H1 (cell line): ENCODE data around the gene ACTR1B. TPM values are rescaled to one million over a fixed set of nuclear protein-coding genes. Genes with fewer than 3 reads are reported as not detected.

Experiments used
- CREB1 ChIP-seq: IDR thresholded peaks from 2 replicates; pipeline ENCODE4 v1.6.1; 2012; ENCODE audit warnings: inconsistent platforms
- KDM1A ChIP-seq: fragments of 200-600, 300-600 bp; sonication (generic); IDR thresholded peaks from 2 replicates; pipeline ENCODE4 v1.7.1; 2016; ENCODE audit warnings: mild to moderate bottlenecking, low read length, borderline replicate concordance
- MAFK ChIP-seq: IDR thresholded peaks from 2 replicates; pipeline ENCODE4 v1.6.1; 2012; ENCODE audit warnings: low read depth, mild to moderate bottlenecking, improper control_type of control experiment, low read length
- NANOG ChIP-seq: IDR thresholded peaks from 2 replicates; pipeline ENCODE4 v1.6.1; 2011; ENCODE audit warnings: low read length, low read depth, mild to moderate bottlenecking, inconsistent platforms; ENCODE audit not compliant: insufficient read depth, poor library complexity, severe bottlenecking
- POLR2A ChIP-seq, 2 experiments: IDR thresholded peaks; 1 replicate in 1 of 2; 2 replicates in 1 of 2; pipeline ENCODE4 v1.6.1; 2011; ENCODE audit warnings: low read depth in 2 of 2, low read length in 2 of 2, mild to moderate bottlenecking in 2 of 2; ENCODE audit errors: control extremely low read depth in 1 of 2
- RBBP5 ChIP-seq: IDR thresholded peaks from 2 replicates; pipeline ENCODE4 v1.7.1; 2012; ENCODE audit warnings: low read depth, mild to moderate bottlenecking, inconsistent platforms, low read length, moderate library complexity, borderline replicate concordance
- SRF ChIP-seq: IDR thresholded peaks from 2 replicates; pipeline ENCODE4 v1.6.1; 2011; ENCODE audit warnings: mild to moderate bottlenecking, low read depth, low read length, moderate library complexity
- TAF1 ChIP-seq: IDR thresholded peaks from 2 replicates; pipeline ENCODE4 v1.6.1; 2011; ENCODE audit warnings: mild to moderate bottlenecking, low read depth, low read length
- polyA plus RNA-seq, 7 experiments: library from polyadenylated mRNA; depleted of rRNA in 3 of 7; stranded (reverse) in 5 of 7; unstranded in 2 of 7; fragments of >200 nt in 5 of 7; fragments of 200-250 nt in 2 of 7; gene quantifications; 1 replicate in 5 of 7; 2 replicates in 1 of 7; 4 replicates in 1 of 7; pipeline versions ENCODE4 v1.2.1 to v1.2.3, GENCODE V29; 2011 to 2013; ENCODE audit warnings: missing spikeins in 2 of 7, mixed read lengths in 2 of 7
- total RNA-seq: library from RNA; stranded (reverse); fragmentation: NEBNext Ultra II Directional; extraction: Animal tissue kit (Norgen Biotek cat#: 25700); gene quantifications from 2 replicates; pipeline ENCODE4 v1.2.1, GENCODE V29; 2021
- TF ChIP-seq, protein P1 (sequence below): fragments of 300-600 bp; sonication (generic); IDR thresholded peaks from 2 replicates; pipeline ENCODE4 v1.7.1; 2012; ENCODE audit warnings: low read length, moderate library complexity, mild to moderate bottlenecking, inconsistent platforms; ENCODE audit not compliant: insufficient replicate concordance
- TF ChIP-seq, protein P2 (sequence below): IDR thresholded peaks from 2 replicates; pipeline ENCODE4 v1.6.1; 2011; ENCODE audit warnings: low read length, improper control_type of control experiment

Gene ACTR1B
- total and polyA plus RNA-seq, 2 of the 8 experiments (the other 6 are each of a cell fraction or from before 2014, with no cell fraction given), result 40.7 to 56.0 TPM

- TF ChIP-seq, protein P1, sequence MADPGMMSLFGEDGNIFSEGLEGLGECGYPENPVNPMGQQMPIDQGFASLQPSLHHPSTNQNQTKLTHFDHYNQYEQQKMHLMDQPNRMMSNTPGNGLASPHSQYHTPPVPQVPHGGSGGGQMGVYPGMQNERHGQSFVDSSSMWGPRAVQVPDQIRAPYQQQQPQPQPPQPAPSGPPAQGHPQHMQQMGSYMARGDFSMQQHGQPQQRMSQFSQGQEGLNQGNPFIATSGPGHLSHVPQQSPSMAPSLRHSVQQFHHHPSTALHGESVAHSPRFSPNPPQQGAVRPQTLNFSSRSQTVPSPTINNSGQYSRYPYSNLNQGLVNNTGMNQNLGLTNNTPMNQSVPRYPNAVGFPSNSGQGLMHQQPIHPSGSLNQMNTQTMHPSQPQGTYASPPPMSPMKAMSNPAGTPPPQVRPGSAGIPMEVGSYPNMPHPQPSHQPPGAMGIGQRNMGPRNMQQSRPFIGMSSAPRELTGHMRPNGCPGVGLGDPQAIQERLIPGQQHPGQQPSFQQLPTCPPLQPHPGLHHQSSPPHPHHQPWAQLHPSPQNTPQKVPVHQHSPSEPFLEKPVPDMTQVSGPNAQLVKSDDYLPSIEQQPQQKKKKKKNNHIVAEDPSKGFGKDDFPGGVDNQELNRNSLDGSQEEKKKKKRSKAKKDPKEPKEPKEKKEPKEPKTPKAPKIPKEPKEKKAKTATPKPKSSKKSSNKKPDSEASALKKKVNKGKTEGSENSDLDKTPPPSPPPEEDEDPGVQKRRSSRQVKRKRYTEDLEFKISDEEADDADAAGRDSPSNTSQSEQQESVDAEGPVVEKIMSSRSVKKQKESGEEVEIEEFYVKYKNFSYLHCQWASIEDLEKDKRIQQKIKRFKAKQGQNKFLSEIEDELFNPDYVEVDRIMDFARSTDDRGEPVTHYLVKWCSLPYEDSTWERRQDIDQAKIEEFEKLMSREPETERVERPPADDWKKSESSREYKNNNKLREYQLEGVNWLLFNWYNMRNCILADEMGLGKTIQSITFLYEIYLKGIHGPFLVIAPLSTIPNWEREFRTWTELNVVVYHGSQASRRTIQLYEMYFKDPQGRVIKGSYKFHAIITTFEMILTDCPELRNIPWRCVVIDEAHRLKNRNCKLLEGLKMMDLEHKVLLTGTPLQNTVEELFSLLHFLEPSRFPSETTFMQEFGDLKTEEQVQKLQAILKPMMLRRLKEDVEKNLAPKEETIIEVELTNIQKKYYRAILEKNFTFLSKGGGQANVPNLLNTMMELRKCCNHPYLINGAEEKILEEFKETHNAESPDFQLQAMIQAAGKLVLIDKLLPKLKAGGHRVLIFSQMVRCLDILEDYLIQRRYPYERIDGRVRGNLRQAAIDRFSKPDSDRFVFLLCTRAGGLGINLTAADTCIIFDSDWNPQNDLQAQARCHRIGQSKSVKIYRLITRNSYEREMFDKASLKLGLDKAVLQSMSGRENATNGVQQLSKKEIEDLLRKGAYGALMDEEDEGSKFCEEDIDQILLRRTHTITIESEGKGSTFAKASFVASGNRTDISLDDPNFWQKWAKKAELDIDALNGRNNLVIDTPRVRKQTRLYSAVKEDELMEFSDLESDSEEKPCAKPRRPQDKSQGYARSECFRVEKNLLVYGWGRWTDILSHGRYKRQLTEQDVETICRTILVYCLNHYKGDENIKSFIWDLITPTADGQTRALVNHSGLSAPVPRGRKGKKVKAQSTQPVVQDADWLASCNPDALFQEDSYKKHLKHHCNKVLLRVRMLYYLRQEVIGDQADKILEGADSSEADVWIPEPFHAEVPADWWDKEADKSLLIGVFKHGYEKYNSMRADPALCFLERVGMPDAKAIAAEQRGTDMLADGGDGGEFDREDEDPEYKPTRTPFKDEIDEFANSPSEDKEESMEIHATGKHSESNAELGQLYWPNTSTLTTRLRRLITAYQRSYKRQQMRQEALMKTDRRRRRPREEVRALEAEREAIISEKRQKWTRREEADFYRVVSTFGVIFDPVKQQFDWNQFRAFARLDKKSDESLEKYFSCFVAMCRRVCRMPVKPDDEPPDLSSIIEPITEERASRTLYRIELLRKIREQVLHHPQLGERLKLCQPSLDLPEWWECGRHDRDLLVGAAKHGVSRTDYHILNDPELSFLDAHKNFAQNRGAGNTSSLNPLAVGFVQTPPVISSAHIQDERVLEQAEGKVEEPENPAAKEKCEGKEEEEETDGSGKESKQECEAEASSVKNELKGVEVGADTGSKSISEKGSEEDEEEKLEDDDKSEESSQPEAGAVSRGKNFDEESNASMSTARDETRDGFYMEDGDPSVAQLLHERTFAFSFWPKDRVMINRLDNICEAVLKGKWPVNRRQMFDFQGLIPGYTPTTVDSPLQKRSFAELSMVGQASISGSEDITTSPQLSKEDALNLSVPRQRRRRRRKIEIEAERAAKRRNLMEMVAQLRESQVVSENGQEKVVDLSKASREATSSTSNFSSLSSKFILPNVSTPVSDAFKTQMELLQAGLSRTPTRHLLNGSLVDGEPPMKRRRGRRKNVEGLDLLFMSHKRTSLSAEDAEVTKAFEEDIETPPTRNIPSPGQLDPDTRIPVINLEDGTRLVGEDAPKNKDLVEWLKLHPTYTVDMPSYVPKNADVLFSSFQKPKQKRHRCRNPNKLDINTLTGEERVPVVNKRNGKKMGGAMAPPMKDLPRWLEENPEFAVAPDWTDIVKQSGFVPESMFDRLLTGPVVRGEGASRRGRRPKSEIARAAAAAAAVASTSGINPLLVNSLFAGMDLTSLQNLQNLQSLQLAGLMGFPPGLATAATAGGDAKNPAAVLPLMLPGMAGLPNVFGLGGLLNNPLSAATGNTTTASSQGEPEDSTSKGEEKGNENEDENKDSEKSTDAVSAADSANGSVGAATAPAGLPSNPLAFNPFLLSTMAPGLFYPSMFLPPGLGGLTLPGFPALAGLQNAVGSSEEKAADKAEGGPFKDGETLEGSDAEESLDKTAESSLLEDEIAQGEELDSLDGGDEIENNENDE, result no peak
- no peak for TF ChIP-seq RBBP5
- no peak for TF ChIP-seq POLR2A (IDR thresholded peaks at IDR 0.05; ENCODE audit: control extremely low read depth in 1 of 2, low read depth in 2 of 2, low read length in 2 of 2)
- TF ChIP-seq, protein P2, sequence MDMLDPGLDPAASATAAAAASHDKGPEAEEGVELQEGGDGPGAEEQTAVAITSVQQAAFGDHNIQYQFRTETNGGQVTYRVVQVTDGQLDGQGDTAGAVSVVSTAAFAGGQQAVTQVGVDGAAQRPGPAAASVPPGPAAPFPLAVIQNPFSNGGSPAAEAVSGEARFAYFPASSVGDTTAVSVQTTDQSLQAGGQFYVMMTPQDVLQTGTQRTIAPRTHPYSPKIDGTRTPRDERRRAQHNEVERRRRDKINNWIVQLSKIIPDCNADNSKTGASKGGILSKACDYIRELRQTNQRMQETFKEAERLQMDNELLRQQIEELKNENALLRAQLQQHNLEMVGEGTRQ, result no peak
- no peak for TF ChIP-seq SRF
- no peak for TF ChIP-seq CREB1
- TF ChIP-seq TAF1, result no peak
- TF ChIP-seq MAFK, result no peak
- no peak for TF ChIP-seq KDM1A
- no peak for TF ChIP-seq NANOG
- TF ChIP-seq, all 59 proteins: peak for 0
These were observed 9.1 kb downstream of the ACTR1B start (continued) for GRCh38 chr2:97654791-97655190.
